Tibial nerve (tissue), 3 donors: Measurements from ENCODE around the gene TCTN3.

ENCODE experiments used
- CTCF ChIP-seq, 5 experiments: fragments of 200-600 bp in 3 of 5; fragments of 450-650 bp in 2 of 5; sonication (generic) in 3 of 5; IDR thresholded peaks; one replicate each; pipeline ENCODE4 v1.5.1; 2016 to 2019; ENCODE audit warnings: antibody characterized with exemption in 5 of 5, mild to moderate bottlenecking in 3 of 5, moderate library complexity in 2 of 5
- POLR2A ChIP-seq, 2 donors: fragments of 450-650 bp; IDR thresholded peaks; one replicate each; pipeline ENCODE4 v1.6.1; 2017; ENCODE audit warnings: antibody characterized with exemption in 2 of 2, mild to moderate bottlenecking in 2 of 2, moderate library complexity in 2 of 2

GRCh38 chr10:95730233-95730632 lies 36.5 kb upstream of the TCTN3 start:
- TF ChIP-seq CTCF (IDR thresholded peaks at IDR 0.05) (no peak), POLR2A (IDR thresholded peaks at IDR 0.05) (no peak)
